Panc1 (cell line): Measurements from ENCODE around the gene KAT5.

ENCODE experiments used
- SIN3A ChIP-seq: IDR thresholded peaks from 2 replicates; pipeline ENCODE4 v1.6.1; 2012; ENCODE audit warnings: low read depth, mild to moderate bottlenecking, low read length, moderate library complexity, borderline replicate concordance; ENCODE audit not compliant: insufficient read depth
- TF ChIP-seq, protein P1 (sequence below): fragments of 450-650 bp; IDR thresholded peaks from 2 replicates; pipeline ENCODE4 v1.5.1; 2017; ENCODE audit warnings: mild to moderate bottlenecking

GRCh38 chr11:65713212-65713969, 1.3 kb downstream of the KAT5 start:
- TF ChIP-seq, protein P1, sequence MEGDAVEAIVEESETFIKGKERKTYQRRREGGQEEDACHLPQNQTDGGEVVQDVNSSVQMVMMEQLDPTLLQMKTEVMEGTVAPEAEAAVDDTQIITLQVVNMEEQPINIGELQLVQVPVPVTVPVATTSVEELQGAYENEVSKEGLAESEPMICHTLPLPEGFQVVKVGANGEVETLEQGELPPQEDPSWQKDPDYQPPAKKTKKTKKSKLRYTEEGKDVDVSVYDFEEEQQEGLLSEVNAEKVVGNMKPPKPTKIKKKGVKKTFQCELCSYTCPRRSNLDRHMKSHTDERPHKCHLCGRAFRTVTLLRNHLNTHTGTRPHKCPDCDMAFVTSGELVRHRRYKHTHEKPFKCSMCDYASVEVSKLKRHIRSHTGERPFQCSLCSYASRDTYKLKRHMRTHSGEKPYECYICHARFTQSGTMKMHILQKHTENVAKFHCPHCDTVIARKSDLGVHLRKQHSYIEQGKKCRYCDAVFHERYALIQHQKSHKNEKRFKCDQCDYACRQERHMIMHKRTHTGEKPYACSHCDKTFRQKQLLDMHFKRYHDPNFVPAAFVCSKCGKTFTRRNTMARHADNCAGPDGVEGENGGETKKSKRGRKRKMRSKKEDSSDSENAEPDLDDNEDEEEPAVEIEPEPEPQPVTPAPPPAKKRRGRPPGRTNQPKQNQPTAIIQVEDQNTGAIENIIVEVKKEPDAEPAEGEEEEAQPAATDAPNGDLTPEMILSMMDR, result no peak
- no peak for TF ChIP-seq SIN3A
